ENCODE results near the gene TFB1M.

GRCh38 chr6:155235087-155235486 lies 79.2 kb downstream of the TFB1M start:
- TF ChIP-seq CTCF (conservative IDR thresholded peaks at IDR 0.05 in 1 of 2, IDR thresholded peaks at IDR 0.05 in 1 of 2; ENCODE audit: extremely low read depth in 1 of 2, insufficient read depth in 1 of 2, low read depth in 1 of 2, low read length in 2 of 2): no peak
- TF ChIP-seq EZH2 (IDR thresholded peaks at IDR 0.05; ENCODE audit: borderline replicate concordance, low read length): no peak
